GM12891 (cell line): ENCODE results near the gene POU6F1.

Source experiments
- DNase-seq: peaks from one replicate; pipeline ENCODE4 v3.0.0; 2011; ENCODE audit warnings: low spot score; ENCODE audit not compliant: insufficient read length
- FAIRE-seq: peaks from 2 replicates; lab custom pipeline; 2011; peaks lifted over from hg19 to GRCh38; lab: Jason Lieb, UNC
- PAX5 ChIP-seq: IDR thresholded peaks from 2 replicates; pipeline ENCODE4 v1.6.1; 2011; ENCODE audit warnings: low read length, moderate library complexity, mild to moderate bottlenecking; ENCODE audit not compliant: insufficient read depth, severe bottlenecking
- POLR2A ChIP-seq: IDR thresholded peaks from 2 replicates; pipeline ENCODE4 v1.6.1; 2011; ENCODE audit warnings: low read depth, low read length, control low read depth
- POLR2AphosphoS5 ChIP-seq: IDR thresholded peaks from 2 replicates; pipeline ENCODE4 v1.6.1; 2011; ENCODE audit warnings: low read depth, low read length, control low read depth
- POU2F2 ChIP-seq: IDR thresholded peaks from 2 replicates; pipeline ENCODE4 v1.6.1; 2011; ENCODE audit warnings: low read depth, mild to moderate bottlenecking, control low read depth, low read length, moderate library complexity
- SPI1 ChIP-seq: IDR thresholded peaks from 2 replicates; pipeline ENCODE4 v1.6.1; 2011; ENCODE audit warnings: low read depth, low read length, control low read depth
- TAF1 ChIP-seq: IDR thresholded peaks from 2 replicates; pipeline ENCODE4 v1.6.1; 2011; ENCODE audit warnings: low read depth, low read length, control low read depth

POU6F1 gene

DNA sequence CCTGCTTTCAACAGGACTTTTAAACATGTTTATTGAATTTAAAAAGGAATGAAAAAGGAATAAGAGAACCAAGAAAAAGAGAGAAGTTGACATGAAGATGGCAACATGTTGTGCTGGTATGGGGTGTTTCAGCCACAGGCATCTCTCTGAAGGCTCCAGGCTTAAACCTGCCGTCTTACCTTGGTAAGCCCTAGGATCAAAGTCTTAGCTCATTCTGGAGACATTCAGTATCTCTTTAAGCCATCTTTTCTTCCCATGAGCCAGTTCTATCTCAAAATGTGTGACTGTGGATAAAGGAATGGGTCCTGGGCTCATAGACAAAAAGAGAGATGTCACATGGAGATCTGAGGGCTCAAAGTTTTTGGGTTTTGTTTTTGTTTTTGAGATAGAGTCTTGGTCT is 43.4 kb downstream of the POU6F1 start:
- TF ChIP-seq POU2F2: no peak
- TF ChIP-seq TAF1: no peak
- TF ChIP-seq POLR2A: no peak
- TF ChIP-seq POLR2AphosphoS5: no peak
- no peak for TF ChIP-seq SPI1
- no peak for DNase-seq
- FAIRE-seq: no peak

DNA sequence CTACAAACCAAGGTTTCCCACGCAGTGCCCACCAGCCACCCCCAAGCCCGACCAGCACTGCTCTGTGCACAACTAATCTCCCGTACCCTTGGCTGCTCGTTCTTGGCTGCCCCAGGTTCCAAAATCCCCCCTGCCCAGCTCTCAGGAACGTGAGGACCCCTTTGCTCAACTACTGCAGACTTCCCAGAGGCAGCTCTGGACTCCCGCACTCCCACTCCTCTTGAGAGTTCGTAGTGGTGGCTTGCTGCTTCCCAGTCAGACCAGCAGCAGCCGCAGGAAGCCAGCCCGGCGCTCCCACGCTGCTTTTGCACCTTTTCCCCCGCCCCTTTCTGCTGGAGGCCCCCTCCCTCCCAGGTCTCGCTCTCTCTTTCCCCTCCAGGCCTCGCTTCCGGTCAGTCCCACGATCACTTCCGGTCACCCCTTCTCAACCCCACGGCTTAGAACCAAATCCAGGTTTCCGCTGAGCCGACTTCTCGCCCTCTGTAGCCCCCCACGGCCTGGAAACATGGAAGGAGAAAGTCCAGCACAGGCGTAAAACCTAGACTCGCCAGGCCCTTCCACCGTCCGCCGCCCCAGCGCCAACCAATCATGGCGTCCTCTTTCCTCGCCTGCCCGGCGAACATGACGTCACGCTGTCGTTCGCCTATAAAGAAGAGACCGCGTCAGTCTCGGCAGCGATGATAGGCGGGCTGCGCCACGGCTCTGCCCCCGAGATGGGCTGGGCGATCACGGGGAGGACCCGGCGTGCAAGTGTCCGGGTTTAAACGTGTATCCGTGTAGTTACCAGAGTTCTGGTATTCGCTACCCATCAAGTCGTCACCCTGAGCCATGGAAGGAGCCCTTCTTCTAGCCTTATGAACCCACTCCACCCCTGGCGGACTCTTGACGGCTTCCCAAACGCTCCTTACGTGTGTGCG is 45.1 kb downstream of the POU6F1 start, which contains the start of gene TFCP2:
Gene TFCP2, minus strand, starts transcription at position 621 of the 917 bp plus-strand sequence. CDS start 713 bp downstream, outside the sequence.
- DNase-seq: peak; percentile 87
- peak; percentile 97 for FAIRE-seq
- TF ChIP-seq SPI1 (no peak), POU2F2 (peak; percentile 26; the same call in 1 of the 2 replicates), POLR2AphosphoS5 (peak; percentile 25; the same call in 1 of the 2 replicates), POLR2A (peak; percentile 82), PAX5 (peak; percentile 61), TAF1 (no peak)

DNA sequence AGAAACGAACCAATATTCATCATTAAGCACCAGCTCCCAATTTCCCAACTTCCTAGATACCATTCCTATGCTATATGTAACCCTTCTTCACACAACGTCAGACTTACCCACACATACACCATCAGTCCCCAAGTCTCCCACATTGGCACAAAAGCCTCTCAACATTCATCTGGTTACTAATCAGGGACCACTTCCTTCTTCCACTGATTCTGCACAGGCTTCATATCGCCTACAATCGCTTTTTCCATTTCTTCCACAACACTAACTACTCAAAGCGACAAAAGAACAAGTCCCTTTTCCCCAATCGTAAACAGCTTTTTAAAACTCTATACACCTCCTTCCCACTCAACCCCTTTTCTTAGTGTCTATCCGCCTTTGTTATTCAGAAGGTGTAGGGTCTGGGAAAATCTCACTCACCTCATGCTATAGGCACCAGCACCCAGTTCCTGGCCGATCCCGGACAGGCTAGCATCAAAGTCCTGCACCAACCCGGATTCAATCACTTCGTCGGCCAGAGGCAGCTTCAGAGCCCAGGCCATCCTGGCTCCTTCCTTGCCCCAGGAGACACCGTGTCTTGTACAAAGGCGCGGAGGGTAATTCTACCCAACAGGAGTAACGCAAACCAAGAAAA is 45.9 kb downstream of the POU6F1 start:
- no peak for DNase-seq

DNA sequence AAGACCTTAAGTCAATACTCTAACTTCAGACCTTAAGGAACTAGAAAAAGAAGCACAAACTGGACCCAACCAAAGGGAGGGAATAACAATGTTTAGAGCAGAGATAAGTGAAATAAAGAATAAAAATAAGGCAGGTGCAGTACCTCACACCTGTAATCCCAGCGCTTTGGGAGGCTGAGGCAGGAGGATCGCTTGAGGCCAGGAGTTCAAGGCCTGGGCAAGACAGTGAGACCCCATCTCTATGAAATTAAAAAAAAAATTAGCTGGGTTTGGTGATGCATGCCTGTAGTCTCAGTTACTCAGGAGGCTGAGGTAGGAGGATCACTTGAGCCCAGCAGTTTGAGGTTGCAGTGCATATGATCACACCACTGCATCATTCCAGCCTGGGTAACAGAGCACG is 54.1 kb downstream of the POU6F1 start:
- TF ChIP-seq POLR2AphosphoS5 (no peak), POLR2A (no peak), TAF1 (no peak), PAX5 (no peak), POU2F2 (no peak)
- FAIRE-seq (no peak), DNase-seq (no peak)

More for the DNA sequence above, 45.9 kb downstream of the POU6F1 start:
- no peak for FAIRE-seq
- peak; percentile 87 for TF ChIP-seq SPI1
- 0 out of 2 replicates have a peak, but pooled peaks have one; percentile 25 for TF ChIP-seq TAF1
- no peak; the same call in 1 of the 2 replicates for TF ChIP-seq POLR2AphosphoS5

DNA sequence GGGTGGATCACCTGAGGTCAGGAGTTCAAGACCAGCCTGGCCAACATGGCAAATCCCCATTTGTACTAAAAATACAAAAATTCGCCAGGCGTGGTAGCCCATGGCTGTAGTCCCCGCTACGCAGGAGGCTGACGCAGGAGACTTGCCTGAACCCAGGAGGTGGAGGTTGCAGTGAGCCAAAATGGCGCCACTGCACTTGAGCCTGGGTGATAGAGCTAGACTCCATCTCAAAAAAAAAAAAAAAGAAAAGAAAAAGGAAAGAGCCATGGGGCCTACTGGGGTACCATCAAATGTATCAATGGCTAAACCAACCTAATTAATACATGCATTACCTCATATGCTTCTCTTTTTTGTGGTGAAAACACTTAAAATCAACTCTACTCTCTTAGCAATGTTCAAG is 55.6 kb downstream of the POU6F1 start:
- FAIRE-seq: no peak
- DNase-seq: no peak
- no peak for TF ChIP-seq POLR2AphosphoS5
- no peak for TF ChIP-seq POLR2A

DNA sequence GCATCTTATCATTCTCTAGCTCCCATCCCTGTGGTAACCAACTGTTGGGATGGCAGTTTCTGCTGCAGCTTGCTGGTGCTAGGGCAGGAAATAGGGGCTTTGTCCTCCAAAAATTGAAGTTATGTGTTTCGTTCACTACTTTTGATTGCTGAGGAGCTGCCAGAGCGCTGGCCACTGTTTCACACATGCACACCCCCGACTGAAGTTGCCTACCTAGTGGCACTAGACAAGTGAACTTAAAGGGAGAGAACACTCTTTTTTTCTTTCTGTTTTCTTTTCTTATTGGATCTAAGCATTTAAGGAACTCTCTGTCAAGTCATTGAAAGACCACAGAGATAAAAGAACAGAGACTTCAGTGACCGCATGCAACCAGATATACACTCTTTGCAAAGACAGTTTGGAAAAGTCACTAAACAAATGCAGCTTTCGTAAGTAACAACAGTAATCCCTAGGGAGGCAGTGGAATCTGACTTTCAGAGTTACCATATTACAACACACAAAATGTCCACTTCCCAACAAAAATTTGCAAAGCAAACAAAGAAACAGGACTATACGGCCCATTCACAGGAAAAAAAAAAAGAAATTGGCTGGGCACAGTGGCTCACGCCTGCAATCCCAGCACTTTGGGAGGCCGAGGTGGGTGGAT is 56.9 kb downstream of the POU6F1 start:
- TF ChIP-seq POU2F2: no peak
- no peak for TF ChIP-seq POLR2AphosphoS5
- no peak for TF ChIP-seq TAF1
- TF ChIP-seq SPI1: no peak
- TF ChIP-seq PAX5: no peak
- TF ChIP-seq POLR2A: no peak
- no peak for FAIRE-seq
- no peak for DNase-seq

DNA sequence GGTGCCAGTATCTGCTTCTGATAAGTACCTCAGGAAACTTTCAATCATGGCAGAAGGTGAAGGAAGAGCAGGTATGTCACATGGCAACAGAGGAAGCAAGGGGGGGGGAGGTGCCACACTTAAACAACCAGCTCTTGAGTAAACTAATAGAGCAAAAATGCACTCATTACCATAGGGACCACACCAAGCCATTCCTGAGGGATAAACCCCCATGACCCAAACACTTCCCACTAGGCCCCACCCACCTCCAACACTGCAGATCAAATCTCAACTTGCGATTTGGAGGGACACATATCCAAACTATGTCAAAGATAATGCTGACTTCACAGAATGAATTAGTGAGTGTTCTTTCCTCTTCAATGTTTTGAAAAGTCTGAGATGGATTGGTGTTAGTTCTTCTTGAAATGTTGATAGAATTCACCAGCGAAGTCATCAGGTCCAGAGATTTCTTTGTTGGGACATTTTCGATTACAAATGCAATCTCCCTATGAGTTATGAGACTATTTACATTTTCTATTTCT is 61.6 kb downstream of the POU6F1 start:
- no peak for FAIRE-seq
- no peak for TF ChIP-seq POU2F2

DNA sequence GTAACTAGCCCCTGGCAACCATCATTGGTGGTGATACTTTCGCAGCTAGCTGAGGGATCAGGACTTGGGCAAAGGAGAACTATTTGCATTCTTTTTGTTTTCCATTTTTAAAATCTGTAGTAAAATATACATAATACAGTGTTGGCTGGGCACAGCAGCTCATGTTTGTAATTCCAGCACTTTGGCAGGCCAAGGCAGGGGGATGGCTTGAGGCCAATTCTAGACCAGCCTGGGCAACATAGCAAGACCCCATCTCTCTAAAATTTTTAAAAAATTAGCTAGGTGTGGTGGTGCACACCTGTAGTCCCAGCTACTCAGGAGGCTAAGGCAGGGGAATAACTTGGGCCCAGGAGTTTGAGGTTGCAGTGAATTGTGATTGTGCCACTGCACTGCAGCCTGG is 64.9 kb downstream of the POU6F1 start:
- TF ChIP-seq PAX5: no peak
- no peak for TF ChIP-seq POU2F2
- TF ChIP-seq POLR2AphosphoS5: no peak
- no peak for TF ChIP-seq POLR2A
- no peak for TF ChIP-seq SPI1
- no peak for TF ChIP-seq TAF1
- DNase-seq (no peak), FAIRE-seq (no peak)

More for the DNA sequence above, 61.6 kb downstream of the POU6F1 start:
- no peak for DNase-seq

DNA sequence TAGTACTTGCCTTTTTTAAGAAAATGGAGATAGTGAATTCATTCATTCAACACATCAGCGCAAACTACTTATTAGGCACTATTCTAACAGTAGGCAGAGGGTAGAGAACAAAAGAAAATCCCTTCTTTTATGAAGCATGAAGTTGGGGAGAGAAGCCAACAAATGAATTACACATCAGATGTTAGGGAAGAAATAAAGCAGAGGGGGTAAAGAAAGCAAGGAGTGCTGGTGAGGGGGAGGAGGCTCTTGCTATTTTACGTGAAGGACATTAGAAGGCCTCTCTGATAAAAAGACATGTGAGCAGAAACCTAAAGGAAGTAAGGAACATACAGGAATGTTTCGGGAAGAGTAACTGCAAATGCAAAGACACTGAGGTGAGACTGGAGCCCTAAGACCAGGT is 67.1 kb downstream of the POU6F1 start:
- no peak for FAIRE-seq
- TF ChIP-seq SPI1: no peak
- no peak for TF ChIP-seq POU2F2
- TF ChIP-seq POLR2AphosphoS5: no peak
- TF ChIP-seq POLR2A: no peak
- TF ChIP-seq PAX5: no peak
- TF ChIP-seq TAF1: no peak
- no peak for DNase-seq
